GM12878 (cell line): Measurements from ENCODE around the gene CHIT1. TPM values are rescaled to one million over a fixed set of nuclear protein-coding genes. Genes with fewer than 3 reads are reported as not detected.

Source experiments
- ATAC-seq: fragments of 200-7000 bp; cut with Tn5 transposase; 3 replicates; pipeline ENCODE4 v1.9.1; 2020; ENCODE audit warnings: mild to moderate bottlenecking, moderate library complexity
- BruUV-seq: library from RNA; stranded (reverse); fragments of 400-500 nt; replicated peaks from 2 replicates; lab custom pipeline; 2021; lab: Mats Ljungman, UMichigan
- CTCF ChIA-PET: fragments of 300-600 bp; sonication (Branson Sonifier 250); formaldehyde crosslinking; extraction: SDS; loops from one replicate; lab custom pipeline; 2021; ENCODE audit warnings: inconsistent platforms; lab: Yijun Ruan, JAX
- POLR2A ChIA-PET: fragments of 350-600 bp; formaldehyde crosslinking; extraction: SDS; loops from one replicate; lab custom pipeline; 2021; ENCODE audit warnings: inconsistent platforms; lab: Charles Lee
- RAD21 ChIA-PET: fragments of 300-600 bp; sonication (Branson Sonifier 250); formaldehyde crosslinking; loops from one replicate; lab custom pipeline; 2023; ENCODE audit warnings: antibody characterized with exemption; ENCODE audit not compliant: unreplicated experiment; lab: Charles Lee
- SMC1A ChIA-PET: fragments of 300-600 bp; sonication (Branson Sonifier 250); formaldehyde crosslinking; loops from one replicate; lab custom pipeline; 2023; ENCODE audit not compliant: unreplicated experiment, uncharacterized antibody; lab: Charles Lee
- DNase-seq: peaks from one replicate; pipeline ENCODE4 v3.0.0-alpha.2; 2011; ENCODE audit warnings: low read depth, low spot score
- FAIRE-seq: peaks from 3 replicates; lab custom pipeline; 2011; peaks lifted over from hg19 to GRCh38; lab: Jason Lieb, UNC
- H2AFZ ChIP-seq: 2 replicates; pipeline ENCODE4 v1.6.0; 2011; ENCODE audit warnings: low read depth, low read length, control low read depth; ENCODE audit not compliant: control insufficient read depth
- H3K27ac ChIP-seq: 2 replicates; pipeline ENCODE4 v1.5.1; 2011; ENCODE audit warnings: control low read depth; ENCODE audit not compliant: control insufficient read depth, insufficient read depth
- H3K27me3 ChIP-seq, 2 experiments: replicated peaks in 1 of 2; 2 replicates each; pipeline versions ENCODE4 v1.6.0 to v1.6.1; 2011; ENCODE audit warnings: low read length in 1 of 2; ENCODE audit not compliant: control insufficient read depth in 2 of 2, insufficient read depth in 2 of 2
- H3K36me3 ChIP-seq, 2 experiments: 2 replicates each; pipeline ENCODE4 v1.5.1; 2011; ENCODE audit warnings: low read length in 1 of 2; ENCODE audit not compliant: control insufficient read depth in 2 of 2, insufficient read depth in 2 of 2
- H3K4me1 ChIP-seq: 2 replicates; pipeline ENCODE4 v1.6.1; 2011; ENCODE audit warnings: mild to moderate bottlenecking, low read length, moderate library complexity, mixed read lengths; ENCODE audit not compliant: control insufficient read depth, insufficient read depth
- H3K4me2 ChIP-seq: 2 replicates; pipeline ENCODE4 v1.6.0; 2011; ENCODE audit warnings: control low read depth; ENCODE audit not compliant: control insufficient read depth, insufficient read depth
- H3K4me3 ChIP-seq: fragments of 200-600 bp; sonication (generic); 2 replicates; pipeline ENCODE4 v1.5.1; 2016
- H3K79me2 ChIP-seq: 2 replicates; pipeline ENCODE4 v1.6.0; 2011; ENCODE audit warnings: low read length; ENCODE audit not compliant: control insufficient read depth, insufficient read depth
- H3K9ac ChIP-seq: 2 replicates; pipeline ENCODE4 v1.8.0; 2011; ENCODE audit warnings: low read length, control low read depth, mixed read lengths; ENCODE audit not compliant: control insufficient read depth, insufficient read depth
- H3K9me3 ChIP-seq: replicated peaks from 3 replicates; pipeline ENCODE4 v1.5.1; 2011; ENCODE audit warnings: mild to moderate bottlenecking, low read length; ENCODE audit not compliant: control insufficient read depth, insufficient read depth
- H4K20me1 ChIP-seq: 2 replicates; pipeline ENCODE4 v1.6.0; 2011; ENCODE audit not compliant: control insufficient read depth, insufficient read depth
- BACH1 ChIP-seq: fragments of 450-650 bp; IDR thresholded peaks from 2 replicates; pipeline ENCODE4 v1.6.1; 2017; ENCODE audit warnings: mild to moderate bottlenecking, borderline replicate concordance
- CHD4 ChIP-seq: fragments of 200-600 bp; sonication (generic); IDR thresholded peaks from 2 replicates; pipeline ENCODE4 v1.6.1; 2016; ENCODE audit warnings: mild to moderate bottlenecking
- MEF2B ChIP-seq: fragments of 450-650 bp; IDR thresholded peaks from 2 replicates; pipeline ENCODE4 v1.6.1; 2018; ENCODE audit warnings: mild to moderate bottlenecking, moderate library complexity; ENCODE audit not compliant: partially characterized antibody, poor library complexity, severe bottlenecking
- MXI1 ChIP-seq: fragments of 150-350 bp; IDR thresholded peaks from 2 replicates; pipeline ENCODE4 v1.6.1; 2011; ENCODE audit warnings: low read depth, mild to moderate bottlenecking, inconsistent platforms, low read length, improper control_type of control experiment
- NFIC ChIP-seq: IDR thresholded peaks from 2 replicates; pipeline ENCODE4 v1.6.1; 2012; ENCODE audit warnings: low read depth, mild to moderate bottlenecking, inconsistent platforms, low read length, moderate library complexity
- POLR2A ChIP-seq: IDR thresholded peaks from 2 replicates; pipeline ENCODE4 v1.6.1; 2011; ENCODE audit warnings: low read depth, mild to moderate bottlenecking, low read length
- RBBP5 ChIP-seq: fragments of 200-600 bp; sonication (generic); conservative IDR thresholded peaks from 2 replicates; pipeline ENCODE4 v1.6.1; 2016
- SMARCA5 ChIP-seq: fragments of 450-650 bp; IDR thresholded peaks from 2 replicates; pipeline ENCODE4 v1.6.1; 2017; ENCODE audit warnings: mild to moderate bottlenecking
- SMC3 ChIP-seq: IDR thresholded peaks from 2 replicates; pipeline ENCODE4 v1.6.1; 2011; ENCODE audit warnings: low read length, improper control_type of control experiment, borderline replicate concordance
- SP1 ChIP-seq: IDR thresholded peaks from one replicate; pipeline ENCODE4 v1.6.1; 2011; ENCODE audit warnings: low read depth, low read length
- SPI1 ChIP-seq: IDR thresholded peaks from 2 replicates; pipeline ENCODE4 v1.6.1; 2011; ENCODE audit warnings: low read depth, mild to moderate bottlenecking, low read length, moderate library complexity, borderline replicate concordance; ENCODE audit not compliant: insufficient read depth
- SUPT20H ChIP-seq: IDR thresholded peaks from 2 replicates; pipeline ENCODE4 v1.6.1; 2011; ENCODE audit warnings: low read depth, mild to moderate bottlenecking, low read length, moderate library complexity, borderline replicate concordance; ENCODE audit not compliant: control insufficient read depth
- TCF12 ChIP-seq: IDR thresholded peaks from 2 replicates; pipeline ENCODE4 v1.6.1; 2011; ENCODE audit warnings: low read depth, mild to moderate bottlenecking, low read length
- WRNIP1 ChIP-seq: IDR thresholded peaks from 2 replicates; pipeline ENCODE4 v1.6.1; 2011; ENCODE audit warnings: low read depth, low read length, improper control_type of control experiment, borderline replicate concordance
- YY1 ChIP-seq: IDR thresholded peaks from 2 replicates; pipeline ENCODE4 v1.6.1; 2011; ENCODE audit warnings: low read depth, mild to moderate bottlenecking, low read length
- WGBS: methylation state at CpG from one replicate; pipeline ENCODE4 v1.1.6; 2016; ENCODE audit warnings: low lambda C conversion rate; ENCODE audit not compliant: insufficient replicate concordance, insufficient coverage; ENCODE audit errors: missing lambda C conversion rate; 5-methylcytosine and 5-hydroxymethylcytosine counted together
- in situ Hi-C: fragments of 300-500 bp; cut with MboI; formaldehyde crosslinking; loops from 9 replicates; pipeline ENCODE4 v1.14.3; 2018; ENCODE audit warnings: mixed read lengths
- intact Hi-C: fragments of 100-400 bp; cut with micrococcal nuclease; formaldehyde crosslinking; loops from one replicate; pipeline ENCODE4 v1.14.2; 2022; ENCODE audit not compliant: unreplicated experiment
- polyA plus RNA-seq, 11 experiments: library from polyadenylated mRNA; depleted of rRNA in 4 of 11; unstranded in 6 of 11; stranded (reverse) in 5 of 11; fragments of >200 nt; fragmentation: Nextera tagmentation in 4 of 11; fragmentation: Illumina TruSeq in 1 of 11; extraction: Ambion mirVana in 4 of 11; extraction: Trizol in 1 of 11; gene quantifications; 1 replicate in 1 of 11; 2 replicates in 10 of 11; pipeline versions ENCODE4 v1.2.1 to v1.2.3, GENCODE V29; 2011 to 2016; ENCODE audit warnings: inconsistent platforms in 2 of 11, missing spikeins in 2 of 11, low read depth in 1 of 11
- total RNA-seq, 4 experiments: library from RNA; depleted of rRNA in 3 of 4; stranded (reverse); fragments of >200 nt in 3 of 4; fragmentation: Illumina TruSeq in 1 of 4; extraction: Trizol in 1 of 4; gene quantifications; 2 replicates each; pipeline versions ENCODE4 v1.2.1 to v1.2.3, GENCODE V29; 2013 to 2021
- TF ChIP-seq, protein P1 (sequence below): fragments of 450-650 bp; conservative IDR thresholded peaks from 2 replicates; pipeline ENCODE4 v1.6.1; 2017; ENCODE audit warnings: mild to moderate bottlenecking, moderate library complexity
- TF ChIP-seq, protein P2 (sequence below): fragments of 450-650 bp; IDR thresholded peaks from 2 replicates; pipeline ENCODE4 v1.6.1; 2017; ENCODE audit warnings: borderline replicate concordance
- TF ChIP-seq, protein P3 (sequence below): fragments of 450-650 bp; IDR thresholded peaks from 2 replicates; pipeline ENCODE4 v1.6.1; 2017; ENCODE audit warnings: mild to moderate bottlenecking, low read depth, inconsistent platforms; ENCODE audit not compliant: poor library complexity, severe bottlenecking

Gene CHIT1
- total and polyA plus RNA-seq, 10 of the 15 experiments (the other 5 are each of a cell fraction or from before 2014, with no cell fraction given): 0.02 to 2.1 (median 0.76) TPM

DNA sequence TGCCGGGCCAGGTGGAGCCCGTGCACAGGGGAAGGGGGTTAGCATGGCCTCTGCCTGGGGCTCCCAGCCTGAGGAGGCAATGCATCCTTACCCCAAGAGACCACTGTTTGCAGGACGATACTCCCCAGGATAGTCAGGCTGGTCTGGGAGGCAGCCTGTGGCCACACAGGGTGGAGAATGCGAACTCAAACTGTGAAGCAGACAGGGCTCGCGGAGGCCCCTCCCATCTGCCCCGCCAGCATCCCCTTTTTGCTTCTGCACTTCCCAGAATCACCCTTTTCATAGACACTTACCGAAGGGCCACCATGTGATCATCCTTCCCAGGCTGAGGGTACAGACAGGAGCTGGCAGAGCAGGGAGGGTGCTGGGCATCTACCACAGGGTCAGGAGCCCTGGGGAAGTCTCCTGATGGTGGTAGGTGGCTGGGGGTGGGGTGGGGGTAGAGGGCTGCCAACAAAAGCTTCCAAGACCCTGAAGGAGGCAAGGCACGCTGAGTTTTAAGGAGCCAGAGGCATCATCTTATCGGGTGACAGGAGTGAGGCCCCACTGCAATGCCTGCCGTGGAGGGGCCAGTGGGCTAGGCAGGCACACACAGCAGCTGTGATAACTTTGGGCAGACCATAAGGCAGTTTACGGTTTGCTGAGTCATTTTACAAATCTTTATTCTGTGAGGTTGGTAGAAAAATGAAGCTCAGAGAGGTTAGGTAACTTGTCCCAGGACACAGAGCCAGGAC is 44.6 kb upstream of the CHIT1 start:
- H2AFZ ChIP-seq: peak overlapping the region; percentile 38; the same call in 1 of the 2 replicates
- peak overlapping the region; percentile 63 for H3K4me3 ChIP-seq
- peak; percentile 49 for ATAC-seq
- TF ChIP-seq CHD4 (no peak), SP1 (no peak), BACH1 (peak; percentile 68; the same call in 1 of the 2 replicates), SMC3 (0 out of 2 replicates have a peak, but pooled peaks have one; percentile 13), RBBP5 (no peak), SUPT20H (no peak), MEF2B (no peak), SMARCA5 (0 out of 2 replicates have a peak, but pooled peaks have one; percentile 59), NFIC (no peak), WRNIP1 (no peak), POLR2A (0 out of 2 replicates have a peak, but pooled peaks have one; percentile 31), YY1 (0 out of 2 replicates have a peak, but pooled peaks have one; percentile 10), TCF12 (0 out of 2 replicates have a peak, but pooled peaks have one; percentile 47), SPI1 (peak; percentile 7; the same call in 1 of the 2 replicates), MXI1 (peak; percentile 39; the same call in 1 of the 2 replicates)
- TF ChIP-seq, protein P1, sequence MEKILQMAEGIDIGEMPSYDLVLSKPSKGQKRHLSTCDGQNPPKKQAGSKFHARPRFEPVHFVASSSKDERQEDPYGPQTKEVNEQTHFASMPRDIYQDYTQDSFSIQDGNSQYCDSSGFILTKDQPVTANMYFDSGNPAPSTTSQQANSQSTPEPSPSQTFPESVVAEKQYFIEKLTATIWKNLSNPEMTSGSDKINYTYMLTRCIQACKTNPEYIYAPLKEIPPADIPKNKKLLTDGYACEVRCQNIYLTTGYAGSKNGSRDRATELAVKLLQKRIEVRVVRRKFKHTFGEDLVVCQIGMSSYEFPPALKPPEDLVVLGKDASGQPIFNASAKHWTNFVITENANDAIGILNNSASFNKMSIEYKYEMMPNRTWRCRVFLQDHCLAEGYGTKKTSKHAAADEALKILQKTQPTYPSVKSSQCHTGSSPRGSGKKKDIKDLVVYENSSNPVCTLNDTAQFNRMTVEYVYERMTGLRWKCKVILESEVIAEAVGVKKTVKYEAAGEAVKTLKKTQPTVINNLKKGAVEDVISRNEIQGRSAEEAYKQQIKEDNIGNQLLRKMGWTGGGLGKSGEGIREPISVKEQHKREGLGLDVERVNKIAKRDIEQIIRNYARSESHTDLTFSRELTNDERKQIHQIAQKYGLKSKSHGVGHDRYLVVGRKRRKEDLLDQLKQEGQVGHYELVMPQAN: no peak
- TF ChIP-seq, protein P2, sequence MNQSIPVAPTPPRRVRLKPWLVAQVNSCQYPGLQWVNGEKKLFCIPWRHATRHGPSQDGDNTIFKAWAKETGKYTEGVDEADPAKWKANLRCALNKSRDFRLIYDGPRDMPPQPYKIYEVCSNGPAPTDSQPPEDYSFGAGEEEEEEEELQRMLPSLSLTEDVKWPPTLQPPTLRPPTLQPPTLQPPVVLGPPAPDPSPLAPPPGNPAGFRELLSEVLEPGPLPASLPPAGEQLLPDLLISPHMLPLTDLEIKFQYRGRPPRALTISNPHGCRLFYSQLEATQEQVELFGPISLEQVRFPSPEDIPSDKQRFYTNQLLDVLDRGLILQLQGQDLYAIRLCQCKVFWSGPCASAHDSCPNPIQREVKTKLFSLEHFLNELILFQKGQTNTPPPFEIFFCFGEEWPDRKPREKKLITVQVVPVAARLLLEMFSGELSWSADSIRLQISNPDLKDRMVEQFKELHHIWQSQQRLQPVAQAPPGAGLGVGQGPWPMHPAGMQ: no peak
- TF ChIP-seq, protein P3, sequence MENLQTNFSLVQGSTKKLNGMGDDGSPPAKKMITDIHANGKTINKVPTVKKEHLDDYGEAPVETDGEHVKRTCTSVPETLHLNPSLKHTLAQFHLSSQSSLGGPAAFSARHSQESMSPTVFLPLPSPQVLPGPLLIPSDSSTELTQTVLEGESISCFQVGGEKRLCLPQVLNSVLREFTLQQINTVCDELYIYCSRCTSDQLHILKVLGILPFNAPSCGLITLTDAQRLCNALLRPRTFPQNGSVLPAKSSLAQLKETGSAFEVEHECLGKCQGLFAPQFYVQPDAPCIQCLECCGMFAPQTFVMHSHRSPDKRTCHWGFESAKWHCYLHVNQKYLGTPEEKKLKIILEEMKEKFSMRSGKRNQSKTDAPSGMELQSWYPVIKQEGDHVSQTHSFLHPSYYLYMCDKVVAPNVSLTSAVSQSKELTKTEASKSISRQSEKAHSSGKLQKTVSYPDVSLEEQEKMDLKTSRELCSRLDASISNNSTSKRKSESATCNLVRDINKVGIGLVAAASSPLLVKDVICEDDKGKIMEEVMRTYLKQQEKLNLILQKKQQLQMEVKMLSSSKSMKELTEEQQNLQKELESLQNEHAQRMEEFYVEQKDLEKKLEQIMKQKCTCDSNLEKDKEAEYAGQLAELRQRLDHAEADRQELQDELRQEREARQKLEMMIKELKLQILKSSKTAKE: no peak

More for the DNA sequence above, 44.6 kb upstream of the CHIT1 start:
- 2% methylated on average over 12 of the region's 12 CpGs for WGBS
- Histone ChIP-seq H3K4me1 (peaks cover 45% of the 10 kb centered on the region), H3K27me3 (no peaks in the 10 kb centered on the region), H3K9ac (peak overlapping the region; percentile 78), H3K36me3 (no peaks in the 10 kb centered on the region), H4K20me1 (no peaks in the 10 kb centered on the region), H3K9me3 (no peaks in the 10 kb centered on the region), H3K4me2 (peak overlapping the region; percentile 78), H3K27ac (peak overlapping the region; percentile 89), H3K79me2 (peaks cover 7% of the 10 kb centered on the region)
- no peak for FAIRE-seq
- no TSS peak for BruUV-seq
- DNase-seq: no peak
- POLR2A ChIA-PET: interaction anchor here (0.7 to 19.5 kb wide), 7 partner anchors 13 to 62 kb away, joined by 3 to 370 read pairs (median 13); partner anchors contain the start of gene BTG2
- CTCF ChIA-PET: interaction anchor here (0.7 to 15.2 kb wide), 11 partner anchors 10 to 214 kb away, joined by 3 to 854 read pairs (median 11); no protein-coding TSS in a partner anchor
- SMC1A ChIA-PET: interaction anchor here (0.8 to 30.2 kb wide), 7 partner anchors 9 to 155 kb away, joined by 3 to 590 read pairs (median 37); partner anchors contain the start of gene BTG2
- in situ Hi-C loops: loop anchor here (5.0 kb wide), 4 partner anchors 63 to 428 kb away; no protein-coding TSS in a partner anchor
- intact Hi-C loops: loop anchor here (1.0 to 5.0 kb wide), 5 partner anchors 15 to 168 kb away; partner anchors contain the start of gene BTG2
- RAD21 ChIA-PET: interaction anchor here (0.6 to 30.0 kb wide), 9 partner anchors 12 to 180 kb away, joined by 3 to 541 read pairs (median 5); partner anchors contain the start of gene BTG2
